Activated T-helper 1 cell treated with anti-CD3 and anti-CD28 coated beads, Interleukin-12 subunit alpha, Interleukin-12 subunit beta, Interleukin-2, Interleukin-4 antibody, amounts not matched to agents 30 ng/mL and 10 ng/mL and 1 ng/mL, durations not matched to agents 14 hours and 24 hours and 36 hours (primary cell): ENCODE results near the gene CASP10. TPM values are rescaled to one million over a fixed set of nuclear protein-coding genes. Genes with fewer than 3 reads are reported as not detected.
A peak's percentile ranks its signal among the peaks of the same experiment; 100 is the strongest.
"Not testable (repeated sequence)": the region's sequence is repeated elsewhere in the genome, so short reads cannot be mapped to it uniquely, and the experiment has no call there.

Experiments used
- DNase-seq: peaks from one replicate; pipeline ENCODE4 v3.0.0; 2021; ENCODE audit warnings: low spot score
- H3K27ac Mint-ChIP-seq: one replicate; pipeline ENCODE4 v1.8.0; 2021; ENCODE audit warnings: mild to moderate bottlenecking, mixed read lengths
- H3K27me3 Mint-ChIP-seq: one replicate; pipeline ENCODE4 v1.8.0; 2022; ENCODE audit warnings: mild to moderate bottlenecking, moderate library complexity, mixed read lengths; ENCODE audit not compliant: insufficient read depth
- H3K36me3 Mint-ChIP-seq: one replicate; pipeline ENCODE4 v1.8.0; 2021; ENCODE audit warnings: low read depth, mixed read lengths
- H3K4me1 Mint-ChIP-seq: one replicate; pipeline ENCODE4 v1.8.0; 2021; ENCODE audit warnings: low read depth, mixed read lengths
- H3K4me3 Mint-ChIP-seq: one replicate; pipeline ENCODE4 v1.8.0; 2021; ENCODE audit warnings: mild to moderate bottlenecking, moderate library complexity, mixed read lengths
- H3K9me3 Mint-ChIP-seq: one replicate; pipeline ENCODE4 v1.8.0; 2021; ENCODE audit warnings: mixed read lengths
- intact Hi-C: fragments of 100-400 bp; cut with micrococcal nuclease; formaldehyde crosslinking; loops from one replicate; pipeline ENCODE4 v1.15.1; 2024
- total RNA-seq: library from RNA; stranded (reverse); gene quantifications from 2 replicates; pipeline ENCODE4 v1.2.3, GENCODE V29; 2022

CASP10 gene
- total RNA-seq, 1 donor from 2014 or later, result 13.5 TPM

- Mint-ChIP-seq H3K27me3 (no peaks in the 10 kb centered on the region), H3K36me3 (peaks cover 15% of the 10 kb centered on the region), H3K27ac (peak overlapping the region; percentile 93), H3K4me1 (peaks cover 56% of the 10 kb centered on the region), H3K9me3 (no peaks in the 10 kb centered on the region), H3K4me3 (peak overlapping the region; percentile 93)
- peak; percentile 86 for DNase-seq
- intact Hi-C loops, result loop anchor here (1.0 to 10.0 kb wide), 6 partner anchors 218 to 801 kb away; partner anchors contain the start of genes ALS2, FZD7, SGO2 and STRADB
Measured at GRCh38 chr2:201233192-201233811, 50.4 kb downstream of the CASP10 start.

GRCh38 chr2:201233812-201234662 lies 51.1 kb downstream of the CASP10 start:
- H3K27me3 Mint-ChIP-seq, result no peaks in the 10 kb centered on the region
- H3K4me3 Mint-ChIP-seq, result peak overlapping the region; percentile 93
- no peak for DNase-seq
- peaks cover 11% of the 10 kb centered on the region for H3K36me3 Mint-ChIP-seq
- intact Hi-C loops, result loop anchor here (1.0 to 10.0 kb wide), 6 partner anchors 217 to 801 kb away; partner anchors contain the start of genes ALS2, FZD7, SGO2 and STRADB
- H3K9me3 Mint-ChIP-seq, result no peaks in the 10 kb centered on the region
- H3K4me1 Mint-ChIP-seq, result peaks cover 49% of the 10 kb centered on the region
- H3K27ac Mint-ChIP-seq, result peak overlapping the region; percentile 93

- no peak for DNase-seq
- H3K4me1 Mint-ChIP-seq, result peaks cover 51% of the 10 kb centered on the region
- intact Hi-C loops, result loop anchor here (5.0 to 10.0 kb wide), 5 partner anchors 173 to 943 kb away; partner anchors contain the start of genes FZD7 and SGO2
Measured at GRCh38 chr2:201234663-201235135, 51.8 kb downstream of the CASP10 start.

GRCh38 chr2:201235860-201236811 lies 53.2 kb downstream of the CASP10 start:
- H3K27ac Mint-ChIP-seq, result peak overlapping the region; percentile 80
- intact Hi-C loops, result loop anchor here (1.0 to 10.0 kb wide), 9 partner anchors 22 to 941 kb away; partner anchors contain the start of gene FZD7
- H3K4me1 Mint-ChIP-seq, result peaks cover 50% of the 10 kb centered on the region
- no peaks in the 10 kb centered on the region for H3K27me3 Mint-ChIP-seq
- H3K4me3 Mint-ChIP-seq, result peak overlapping the region; percentile 93
- DNase-seq, result peak; percentile 55
- H3K9me3 Mint-ChIP-seq, result no peaks in the 10 kb centered on the region
- H3K36me3 Mint-ChIP-seq, result peaks cover 30% of the 10 kb centered on the region

More at GRCh38 chr2:201234663-201235135, 51.8 kb downstream of the CASP10 start:
- Mint-ChIP-seq H3K27ac (peak overlapping the region; percentile 93), H3K9me3 (no peaks in the 10 kb centered on the region), H3K36me3 (peaks cover 16% of the 10 kb centered on the region), H3K4me3 (peak overlapping the region; percentile 93), H3K27me3 (no peaks in the 10 kb centered on the region)

- peak overlapping the region; percentile 32 for H3K27ac Mint-ChIP-seq
- no peaks in the 10 kb centered on the region for H3K9me3 Mint-ChIP-seq
- no peaks in the 10 kb centered on the region for H3K27me3 Mint-ChIP-seq
- H3K4me3 Mint-ChIP-seq, result peak overlapping the region; percentile 20
- no peak for DNase-seq
- intact Hi-C loops, result loop anchor here (5.0 to 10.0 kb wide), 4 partner anchors 170 to 940 kb away; partner anchors contain the start of gene FZD7
- H3K36me3 Mint-ChIP-seq, result peaks cover 41% of the 10 kb centered on the region
- H3K4me1 Mint-ChIP-seq, result peaks cover 45% of the 10 kb centered on the region
Measured at GRCh38 chr2:201237486-201238123, 54.7 kb downstream of the CASP10 start.

GRCh38 chr2:201239167-201239935 lies 56.4 kb downstream of the CASP10 start:
- Mint-ChIP-seq H3K36me3 (peaks cover 45% of the 10 kb centered on the region), H3K27ac (peak overlapping the region; percentile 69), H3K4me1 (peaks cover 49% of the 10 kb centered on the region), H3K4me3 (peak overlapping the region; percentile 57)
- H3K27me3 Mint-ChIP-seq, DNase-seq, H3K9me3 Mint-ChIP-seq: not testable (repeated sequence)
- intact Hi-C loops, result loop anchor here (5.0 to 10.0 kb wide), 4 partner anchors 168 to 938 kb away; partner anchors contain the start of gene FZD7

- intact Hi-C loops, result loop anchor here (1.0 kb wide), 1 partner anchor 12 kb away; no protein-coding TSS in a partner anchor
- H3K27me3 Mint-ChIP-seq, result no peaks in the 10 kb centered on the region
- no peak overlapping the region for H3K27ac Mint-ChIP-seq
- no peak overlapping the region for H3K4me3 Mint-ChIP-seq
- H3K4me1 Mint-ChIP-seq, result peaks cover 36% of the 10 kb centered on the region
- H3K36me3 Mint-ChIP-seq, result peaks cover 43% of the 10 kb centered on the region
- no peak for DNase-seq
- H3K9me3 Mint-ChIP-seq, result no peaks in the 10 kb centered on the region
Measured at GRCh38 chr2:201242571-201243277, 59.8 kb downstream of the CASP10 start.

- H3K9me3 Mint-ChIP-seq, result peaks cover 2% of the 10 kb centered on the region
- peaks cover 42% of the 10 kb centered on the region for H3K4me1 Mint-ChIP-seq
- H3K27ac Mint-ChIP-seq, result peak overlapping the region; percentile 32
- intact Hi-C loops, result no loop called here
- no peaks in the 10 kb centered on the region for H3K27me3 Mint-ChIP-seq
- DNase-seq, result no peak
- H3K4me3 Mint-ChIP-seq, result no peak overlapping the region
- peaks cover 47% of the 10 kb centered on the region for H3K36me3 Mint-ChIP-seq
Measured at GRCh38 chr2:201244829-201245228, 61.9 kb downstream of the CASP10 start.

- H3K27me3 Mint-ChIP-seq, result no peaks in the 10 kb centered on the region
- H3K4me3 Mint-ChIP-seq, result no peak overlapping the region
- intact Hi-C loops, result no loop called here
- peaks cover 13% of the 10 kb centered on the region for H3K9me3 Mint-ChIP-seq
- peaks cover 50% of the 10 kb centered on the region for H3K4me1 Mint-ChIP-seq
- H3K36me3 Mint-ChIP-seq, result peaks cover 45% of the 10 kb centered on the region
- H3K27ac Mint-ChIP-seq, result no peak overlapping the region
- DNase-seq, result no peak
Measured at GRCh38 chr2:201246280-201246679, 63.3 kb downstream of the CASP10 start.

- peaks cover 13% of the 10 kb centered on the region for H3K9me3 Mint-ChIP-seq
- no peaks in the 10 kb centered on the region for H3K27me3 Mint-ChIP-seq
- peaks cover 57% of the 10 kb centered on the region for H3K4me1 Mint-ChIP-seq
- peak overlapping the region; percentile 21 for H3K27ac Mint-ChIP-seq
- H3K4me3 Mint-ChIP-seq, result no peak overlapping the region
- DNase-seq, result no peak
- intact Hi-C loops, result no loop called here
- peaks cover 41% of the 10 kb centered on the region for H3K36me3 Mint-ChIP-seq
Measured at GRCh38 chr2:201248288-201248844, 65.4 kb downstream of the CASP10 start.
